ENCODE results near the gene MSN.
"Not testable (repeated sequence)": the region's sequence is repeated elsewhere in the genome, so short reads cannot be mapped to it uniquely, and the experiment has no call there.

MSN gene

DNA sequence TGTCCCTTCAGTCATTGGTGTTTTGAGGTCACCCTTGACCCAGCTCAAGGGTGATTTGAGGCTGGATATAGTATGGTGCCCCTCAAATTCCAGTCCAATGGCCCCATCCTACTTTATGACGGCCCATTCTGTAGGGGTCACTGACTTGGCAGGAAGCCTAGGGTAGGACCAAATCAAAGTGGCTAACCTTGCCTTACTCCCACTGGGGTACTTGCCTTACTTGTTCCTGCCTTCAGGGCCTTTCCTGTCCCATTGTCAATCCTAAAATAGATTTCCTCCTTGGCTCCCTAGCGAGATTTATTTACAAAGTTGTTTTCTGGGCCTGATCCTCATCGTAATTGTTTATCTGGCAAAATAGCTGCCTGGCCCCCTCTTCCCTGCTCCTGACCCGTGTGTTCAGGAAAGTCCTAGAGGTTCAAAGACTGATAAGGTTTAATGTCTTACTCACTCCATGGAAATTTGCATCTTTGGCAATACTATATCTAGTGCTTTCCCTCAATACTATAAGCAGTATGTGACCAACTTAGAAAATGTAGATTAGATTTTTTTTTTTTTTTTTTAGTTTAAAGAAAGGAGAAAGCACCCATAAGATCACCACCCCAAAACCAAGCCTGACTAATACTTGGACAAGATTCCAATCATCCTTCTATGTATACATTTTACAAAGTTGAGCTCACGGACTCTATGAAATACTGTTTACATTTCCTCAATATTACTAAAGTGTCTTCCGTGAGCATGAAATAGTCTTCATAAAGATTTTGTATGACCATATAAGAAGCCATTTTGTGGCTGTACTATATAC, 44.8 kb downstream of the MSN start:
- no peak for DNase-seq (ENCODE audit: low read depth in 2 of 2, low spot score in 1 of 2)

DNA sequence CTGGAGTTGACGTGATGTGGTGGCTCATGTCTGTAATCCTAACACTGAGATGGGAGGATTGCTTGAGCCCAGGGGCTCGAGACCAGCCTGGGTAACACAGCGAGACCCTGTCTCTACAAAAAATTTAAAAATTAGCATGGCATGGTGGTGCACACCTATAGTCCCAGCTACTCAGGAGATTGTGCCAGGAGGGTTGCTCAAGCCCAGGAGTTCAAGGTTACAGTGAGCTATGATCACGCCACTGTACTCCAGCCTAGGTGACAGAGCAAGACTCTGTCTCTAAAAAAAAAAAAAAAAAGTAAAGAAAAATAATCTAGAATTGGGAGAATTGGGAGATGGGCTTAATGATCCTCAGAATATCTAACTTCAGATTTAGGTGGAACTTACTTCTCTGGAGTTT, 51.1 kb downstream of the MSN start:
- DNase-seq (ENCODE audit: low read depth in 2 of 2, low spot score in 1 of 2): no peak

DNA sequence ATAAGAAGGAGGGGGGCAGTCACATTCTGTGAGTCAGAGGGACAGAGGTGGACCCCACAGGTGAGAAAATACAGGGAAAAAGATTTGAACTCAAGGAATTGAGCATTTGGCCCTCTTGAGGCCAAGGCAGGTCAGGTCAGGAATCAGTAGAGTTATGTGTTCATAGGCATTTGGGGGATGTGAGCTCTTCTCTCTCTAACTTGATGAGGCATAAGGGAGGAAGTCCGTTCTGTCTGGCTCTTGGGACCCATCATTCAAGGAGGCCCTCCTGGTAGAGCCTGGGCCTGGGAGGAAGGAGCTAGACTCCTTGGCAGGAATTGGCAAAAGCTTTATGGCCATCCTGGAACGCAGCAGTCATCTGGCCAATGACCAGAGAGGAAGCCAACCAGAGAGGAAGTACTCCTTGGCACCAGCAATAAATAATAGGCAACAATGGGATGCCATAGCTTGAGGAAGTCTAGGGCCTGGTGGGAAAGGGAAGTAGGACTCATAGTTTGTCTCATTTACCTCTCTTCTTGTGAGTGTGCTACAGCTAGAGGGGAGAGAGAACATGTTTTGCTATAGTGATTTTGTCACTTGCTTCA, 53.0 kb downstream of the MSN start:
- DNase-seq (ENCODE audit: low read depth in 2 of 2, low spot score in 1 of 2): no peak

DNA sequence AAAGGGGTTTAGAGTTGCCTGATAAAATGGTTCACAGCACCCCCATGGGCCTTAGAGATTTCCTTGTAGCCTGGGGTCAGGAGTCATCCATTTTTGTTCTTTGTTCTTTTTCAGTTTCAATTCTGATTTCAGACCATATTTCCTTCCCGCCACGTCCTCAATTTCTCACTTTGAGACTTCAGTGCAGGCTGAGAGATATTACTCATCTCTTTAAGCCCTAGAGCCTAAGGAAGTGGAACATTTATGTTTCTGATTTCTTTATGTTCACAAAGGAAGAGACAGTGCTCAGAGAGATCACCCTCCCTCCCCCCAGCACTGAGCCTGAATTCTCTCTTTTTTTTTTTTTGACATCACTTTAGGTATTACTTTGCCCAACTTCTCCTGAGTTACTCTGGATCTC, 56.3 kb downstream of the MSN start:
- no peak for DNase-seq (ENCODE audit: low read depth in 2 of 2, low spot score in 1 of 2)

DNA sequence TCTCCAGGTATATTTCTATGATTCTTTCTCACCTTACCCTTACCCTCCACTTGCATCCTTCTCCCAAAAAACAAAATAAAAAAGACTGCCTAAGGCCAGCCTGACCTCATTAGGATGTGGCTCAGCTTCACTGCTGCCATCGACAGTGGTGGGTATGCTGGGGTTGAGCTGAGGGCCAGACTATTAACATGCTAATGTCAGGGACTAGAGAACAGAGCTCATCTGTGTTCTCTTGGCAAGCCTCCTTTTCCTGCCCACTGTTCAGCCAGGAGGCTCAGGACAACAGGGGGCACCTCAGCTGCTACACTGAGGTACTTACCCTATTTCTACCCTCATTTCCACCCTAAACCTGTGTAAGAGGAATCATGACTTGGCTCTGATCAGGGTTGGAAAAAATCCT, 59.3 kb downstream of the MSN start:
- no peak for DNase-seq (ENCODE audit: low read depth in 2 of 2, low spot score in 1 of 2)

DNA sequence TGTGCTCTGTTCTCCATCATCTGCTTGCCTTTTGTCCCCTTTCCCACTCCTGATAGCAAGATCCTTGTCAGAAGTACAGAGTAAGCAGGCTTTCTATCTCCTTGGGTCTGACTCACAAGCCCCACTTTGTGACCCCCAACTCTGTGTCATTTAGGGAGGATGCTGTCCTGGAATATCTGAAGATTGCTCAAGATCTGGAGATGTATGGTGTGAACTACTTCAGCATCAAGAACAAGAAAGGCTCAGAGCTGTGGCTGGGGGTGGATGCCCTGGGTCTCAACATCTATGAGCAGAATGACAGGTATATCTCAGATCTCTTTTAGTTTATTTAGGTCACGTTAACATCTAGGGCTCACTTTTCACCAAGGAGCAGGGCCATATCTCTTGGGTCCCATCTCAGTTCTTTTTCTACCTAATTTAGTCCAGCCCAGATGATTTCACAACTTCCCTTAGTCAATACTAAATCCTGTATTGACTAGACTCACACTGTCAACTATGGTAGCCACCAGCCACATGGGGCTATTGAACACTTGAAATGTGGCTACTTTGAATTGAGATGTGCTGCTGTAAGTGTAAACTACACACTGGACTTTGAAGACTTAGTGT, 64.3 kb downstream of the MSN start:
- DNase-seq (ENCODE audit: low read depth in 2 of 2, low spot score in 1 of 2): no peak

DNA sequence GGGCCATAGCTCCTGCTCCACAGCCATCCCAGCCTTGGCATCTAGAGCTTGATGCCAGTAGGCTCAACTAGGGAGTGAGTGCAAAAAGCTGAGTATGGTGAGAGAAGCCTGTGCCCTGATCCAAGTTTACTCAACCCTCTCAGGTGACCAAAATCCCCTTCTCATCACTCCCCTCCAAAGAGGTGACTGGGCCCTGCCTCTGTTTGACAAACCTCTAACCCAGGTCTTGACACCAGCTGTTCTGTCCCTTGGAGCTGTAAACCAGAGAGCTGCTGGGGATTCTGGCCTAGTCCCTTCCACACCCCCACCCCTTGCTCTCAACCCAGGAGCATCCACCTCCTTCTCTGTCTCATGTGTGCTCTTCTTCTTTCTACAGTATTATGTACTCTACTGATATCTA, 73.5 kb downstream of the MSN start:
- DNase-seq (ENCODE audit: low read depth in 2 of 2, low spot score in 1 of 2): no peak

DNA sequence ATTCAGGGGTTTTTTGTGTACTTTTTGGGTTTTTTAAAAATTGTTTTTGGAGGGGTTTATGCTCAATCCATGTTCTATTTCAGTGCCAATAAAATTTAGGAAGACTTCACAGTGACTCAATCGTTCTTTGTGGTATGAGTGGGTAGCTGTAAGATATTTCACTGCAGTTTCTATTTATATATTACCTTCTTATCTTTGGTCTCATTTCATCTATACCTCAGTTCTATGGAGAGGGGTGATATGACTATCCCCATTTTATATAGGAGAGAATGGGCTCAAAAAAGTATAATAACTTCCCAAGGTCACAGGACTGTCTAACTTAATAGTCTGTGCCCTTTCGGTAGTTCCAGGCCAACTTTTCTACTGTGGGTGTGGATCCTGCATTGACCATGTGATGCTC, 74.4 kb downstream of the MSN start:
- no peak for DNase-seq (ENCODE audit: low read depth in 2 of 2, low spot score in 1 of 2)

DNA sequence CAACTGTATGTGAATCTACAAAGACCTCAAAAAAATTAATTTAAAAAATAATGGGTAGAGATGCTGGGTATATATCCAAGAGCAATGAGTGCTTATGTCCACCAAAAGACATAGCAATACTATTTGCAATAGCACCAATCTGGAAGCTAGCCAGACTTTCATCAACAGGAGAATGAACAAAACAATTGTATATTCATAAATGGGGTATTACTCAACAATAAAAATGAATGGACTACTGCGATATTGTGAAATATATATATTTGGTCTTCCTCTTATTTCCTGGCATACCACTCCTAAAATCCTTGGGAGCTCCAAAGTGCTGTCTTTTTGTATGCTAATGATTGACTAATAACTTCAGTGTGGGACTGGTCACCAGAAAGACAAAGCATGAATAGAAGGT, 77.5 kb downstream of the MSN start:
- DNase-seq (ENCODE audit: low read depth in 2 of 2, low spot score in 1 of 2): no peak

DNA sequence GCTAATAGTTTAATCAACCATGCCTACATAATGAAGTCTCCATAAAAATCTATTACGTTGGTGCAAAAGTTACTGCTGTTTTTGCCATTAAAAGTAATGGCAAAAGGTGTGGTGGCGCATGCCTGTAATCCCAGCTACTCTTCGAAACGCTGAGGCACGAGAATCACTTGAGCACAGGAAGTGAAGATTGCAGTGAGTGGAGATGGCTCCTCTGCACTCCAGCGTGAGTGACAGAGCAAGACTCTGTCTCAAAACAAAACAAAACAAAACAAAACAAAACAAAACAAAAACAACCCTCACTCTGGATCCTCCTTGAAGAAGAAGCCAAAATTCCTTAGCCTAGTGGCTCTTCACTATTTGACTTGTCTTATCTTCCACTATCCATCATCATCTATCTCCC, 78.0 kb downstream of the MSN start:
- DNase-seq (ENCODE audit: low read depth in 2 of 2, low spot score in 1 of 2): no peak

DNA sequence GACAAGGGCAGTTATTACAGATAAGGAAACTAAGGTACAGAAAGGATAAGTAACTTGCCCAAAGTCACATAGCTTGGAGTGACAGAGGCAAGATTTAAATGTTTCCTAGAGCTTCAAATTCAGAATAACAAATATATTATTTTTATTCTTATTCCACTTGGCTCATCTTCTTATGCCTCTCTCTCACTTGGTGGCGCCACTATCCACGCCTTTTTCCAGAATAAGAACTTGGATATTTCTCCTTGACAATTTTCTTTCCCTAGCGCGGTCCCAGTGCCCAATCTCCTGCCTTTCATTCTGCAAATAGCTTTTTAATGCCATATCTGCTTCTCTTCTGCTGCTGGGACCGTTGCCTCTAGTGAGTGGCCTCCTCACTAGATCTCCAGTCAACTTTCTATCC, 78.5 kb downstream of the MSN start:
- DNase-seq (ENCODE audit: low read depth in 2 of 2, low spot score in 1 of 2): no peak

DNA sequence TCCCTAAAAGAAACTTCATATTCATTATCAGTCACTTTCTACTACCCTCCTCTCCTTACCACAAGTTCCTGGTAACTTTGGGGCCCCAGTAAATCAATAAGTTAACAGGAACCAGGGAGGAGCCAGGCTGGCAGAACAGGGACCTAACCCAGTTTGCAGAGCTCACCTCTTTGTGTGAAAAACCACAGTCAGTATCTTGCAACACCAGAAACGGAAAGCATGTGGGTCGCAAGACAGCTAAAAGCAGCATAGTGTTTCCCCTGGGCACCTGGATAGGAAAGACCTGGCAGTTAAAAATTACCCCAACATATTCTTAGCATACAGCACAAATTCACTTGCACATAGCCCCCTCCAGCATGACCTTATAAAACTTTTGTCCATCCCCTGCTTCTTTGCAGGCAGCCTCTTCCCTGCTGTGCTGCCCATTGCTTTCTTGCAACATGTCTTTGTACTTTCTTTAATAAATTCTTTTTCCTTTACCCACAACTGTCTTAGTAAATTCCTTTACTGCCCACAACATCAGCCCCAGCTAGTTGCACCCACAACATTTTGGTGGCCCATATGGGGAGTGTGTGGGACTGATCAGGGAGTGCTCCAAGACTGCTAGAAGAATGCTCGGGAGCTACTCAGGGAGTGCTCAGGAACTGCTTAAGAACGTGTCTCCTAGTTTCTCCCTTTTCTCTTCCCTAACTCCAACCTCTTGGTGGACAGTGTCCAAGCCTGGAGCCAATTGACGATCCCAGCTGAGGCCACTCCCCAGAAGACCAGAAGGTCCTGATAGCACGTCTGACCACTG, 83.4 kb downstream of the MSN start:
- DNase-seq (ENCODE audit: low read depth in 2 of 2, low spot score in 1 of 2): peak in 1 of 2 donors; percentile 11

DNA sequence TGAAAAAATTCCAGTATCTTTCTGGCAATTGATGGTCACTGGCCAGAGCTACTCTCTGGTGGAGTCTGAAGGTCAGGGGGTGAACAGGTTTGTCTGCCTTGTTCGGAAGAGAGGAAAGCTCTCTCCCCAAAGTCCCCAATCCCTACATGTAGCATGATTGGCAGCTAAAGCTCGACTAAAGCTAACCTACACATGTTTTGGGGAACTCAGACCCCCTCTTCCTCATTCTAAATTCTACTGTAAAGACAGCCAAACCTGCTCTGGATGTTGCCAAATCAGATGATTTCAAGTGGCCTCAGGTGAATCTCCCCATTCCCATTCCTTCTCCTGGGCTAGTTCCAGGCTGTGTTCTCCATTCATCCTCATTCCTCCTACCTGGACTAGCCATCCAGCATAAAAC, 84.1 kb downstream of the MSN start:
- no peak for DNase-seq (ENCODE audit: low read depth in 2 of 2, low spot score in 1 of 2)

DNA sequence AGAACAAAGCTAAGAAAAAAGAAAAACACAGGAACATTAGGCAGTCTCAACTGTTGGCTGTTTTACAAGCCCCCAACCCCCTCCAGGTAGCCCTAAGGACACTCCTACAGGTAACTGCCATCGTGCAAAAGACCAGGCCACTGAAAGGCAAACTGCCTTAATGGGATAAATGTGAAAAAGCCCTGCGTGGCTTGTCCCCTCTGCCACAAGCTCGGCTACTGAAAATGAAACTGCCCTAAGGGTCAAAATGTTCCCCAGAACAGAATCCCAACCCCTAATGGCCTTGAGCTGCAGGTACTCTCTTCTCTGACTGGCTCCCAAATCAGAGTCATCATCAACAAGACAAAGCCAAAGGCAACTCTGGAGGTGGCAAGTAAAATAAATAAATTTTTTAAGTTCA, 84.8 kb downstream of the MSN start:
- DNase-seq (ENCODE audit: low read depth in 2 of 2, low spot score in 1 of 2): no peak

DNA sequence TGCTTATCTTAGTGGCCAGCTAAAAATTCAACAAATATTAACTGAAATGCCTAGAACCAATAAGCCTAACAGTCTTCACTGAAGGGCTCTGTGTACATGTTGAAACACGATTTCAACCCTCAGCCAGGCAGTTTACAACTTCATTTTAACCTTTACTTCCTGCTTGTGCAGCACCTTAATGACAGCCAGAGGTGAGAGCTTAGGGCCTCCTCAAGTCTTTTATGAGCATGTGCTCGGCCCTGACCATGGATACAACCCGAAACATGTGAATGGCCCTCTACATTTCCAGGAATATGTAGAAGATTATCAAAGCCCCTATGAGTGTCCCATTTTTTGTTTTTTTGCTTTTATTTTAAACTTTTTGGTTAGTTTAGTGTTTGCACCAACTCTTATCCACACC, 88.3 kb downstream of the MSN start:
- DNase-seq (ENCODE audit: low read depth in 2 of 2, low spot score in 1 of 2): no peak

DNA sequence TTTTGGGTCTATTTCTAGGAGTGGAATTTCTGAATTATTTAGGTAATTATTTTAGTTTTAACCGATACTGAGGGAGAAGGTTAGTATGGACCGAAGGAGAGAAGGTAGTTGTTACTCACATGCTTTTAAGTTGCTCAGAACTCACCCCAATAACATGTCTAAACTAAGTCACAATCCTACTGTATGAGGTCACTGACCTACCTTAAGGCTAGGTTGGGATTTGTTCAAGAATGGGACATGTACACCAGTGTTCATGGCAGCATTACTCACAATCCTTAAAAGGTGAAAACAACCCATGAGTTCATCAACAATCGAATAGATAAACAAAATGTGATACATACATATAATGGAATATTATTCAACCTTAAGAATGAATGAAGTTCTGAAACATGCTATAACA, 90.5 kb downstream of the MSN start:
- no peak for DNase-seq (ENCODE audit: low read depth in 2 of 2, low spot score in 1 of 2)

DNA sequence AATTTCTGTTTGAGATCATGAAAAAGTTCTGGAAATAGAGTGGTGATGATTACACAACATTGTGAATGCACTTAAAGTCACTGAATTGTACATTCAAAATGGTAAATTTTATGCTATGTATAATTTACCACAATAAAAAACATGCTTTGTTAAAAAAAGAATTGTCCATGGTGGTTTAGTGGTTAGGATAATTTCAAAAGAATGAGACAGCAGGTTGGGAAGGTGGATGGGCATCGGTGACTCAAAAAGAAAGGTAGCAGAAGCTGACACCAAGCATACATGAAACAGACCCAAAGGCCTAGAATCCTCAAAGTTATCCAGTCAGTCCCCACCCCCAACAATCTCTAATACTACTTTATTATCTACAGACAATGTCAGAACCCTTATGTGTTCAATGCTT, 91.1 kb downstream of the MSN start:
- no peak for DNase-seq (ENCODE audit: low read depth in 2 of 2, low spot score in 1 of 2)

DNA sequence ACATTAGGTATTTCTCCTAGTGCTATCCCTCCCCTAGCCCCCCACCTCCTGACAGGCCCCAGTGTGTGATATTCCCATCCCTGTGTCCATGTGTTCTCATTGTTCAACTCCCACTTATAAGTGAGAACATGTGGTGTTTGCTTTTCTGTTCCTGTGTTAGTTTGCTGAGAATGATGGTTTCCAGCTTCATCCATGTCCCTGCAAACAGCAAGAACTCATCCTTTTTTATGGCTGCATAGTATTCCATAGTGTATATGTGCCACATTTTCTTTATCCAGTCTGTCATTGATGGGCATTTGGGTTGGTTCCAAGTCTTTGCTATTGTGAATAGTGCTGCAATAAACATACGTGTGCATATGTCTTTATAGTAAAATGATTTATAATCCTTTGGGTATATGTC, 92.1 kb downstream of the MSN start:
- not testable (repeated sequence) for DNase-seq (ENCODE audit: low read depth in 2 of 2, low spot score in 1 of 2)

DNA sequence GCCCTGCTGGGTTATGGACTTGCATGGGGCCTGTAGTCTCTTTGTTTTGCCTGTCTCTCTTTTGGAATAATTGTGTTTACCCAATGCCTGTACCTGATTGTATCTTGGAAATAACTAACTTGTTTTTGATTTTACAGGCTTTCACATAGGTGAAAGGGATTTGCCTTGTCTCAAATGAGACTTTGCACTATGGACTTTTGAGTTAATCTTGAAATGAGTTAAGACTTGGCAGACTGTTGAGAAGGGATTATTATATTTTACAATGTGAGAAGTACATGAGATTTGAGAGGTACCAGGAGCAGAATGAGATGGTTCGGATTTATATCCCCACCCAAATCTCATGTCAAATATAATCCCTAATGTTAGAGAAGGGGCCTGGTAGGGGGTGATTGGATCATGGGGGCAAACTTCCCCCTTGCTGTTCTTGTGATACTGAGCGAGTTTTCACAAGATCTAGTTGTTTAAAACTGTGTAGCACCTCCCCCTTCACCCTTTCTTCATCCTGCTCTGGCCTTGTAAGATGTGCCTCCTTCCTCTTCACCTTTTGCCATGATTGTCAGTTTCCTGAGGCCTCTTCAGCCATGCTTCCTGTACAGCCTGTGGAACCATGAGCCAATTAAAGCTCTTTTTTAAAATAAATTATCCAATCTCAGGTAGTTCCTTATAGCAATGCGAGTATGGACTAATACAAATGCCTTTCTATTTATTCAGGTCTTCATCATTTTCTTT, 102.3 kb downstream of the MSN start:
- no peak for DNase-seq (ENCODE audit: low read depth in 2 of 2, low spot score in 1 of 2)

DNA sequence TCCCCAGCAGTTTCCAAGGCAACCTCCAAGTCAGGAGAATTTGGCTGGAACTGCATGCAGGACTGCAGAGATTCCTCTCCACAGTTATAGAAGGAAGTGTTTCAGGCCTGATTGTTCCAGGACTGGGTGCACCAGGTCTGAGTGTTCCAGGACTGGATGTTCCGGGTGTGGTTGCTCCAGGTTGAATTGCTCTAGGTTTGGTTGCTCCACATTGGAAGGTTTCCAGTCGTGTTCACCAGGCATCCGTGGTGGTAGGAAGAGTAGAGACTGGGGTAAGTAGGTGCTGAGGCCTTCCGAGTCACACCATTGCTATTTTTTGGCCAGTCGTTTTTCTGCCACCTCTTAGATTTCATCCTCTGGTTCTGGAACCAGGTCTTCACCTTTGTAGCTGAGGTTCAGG, 105.4 kb downstream of the MSN start:
- no peak for DNase-seq (ENCODE audit: low read depth in 2 of 2, low spot score in 1 of 2)

DNA sequence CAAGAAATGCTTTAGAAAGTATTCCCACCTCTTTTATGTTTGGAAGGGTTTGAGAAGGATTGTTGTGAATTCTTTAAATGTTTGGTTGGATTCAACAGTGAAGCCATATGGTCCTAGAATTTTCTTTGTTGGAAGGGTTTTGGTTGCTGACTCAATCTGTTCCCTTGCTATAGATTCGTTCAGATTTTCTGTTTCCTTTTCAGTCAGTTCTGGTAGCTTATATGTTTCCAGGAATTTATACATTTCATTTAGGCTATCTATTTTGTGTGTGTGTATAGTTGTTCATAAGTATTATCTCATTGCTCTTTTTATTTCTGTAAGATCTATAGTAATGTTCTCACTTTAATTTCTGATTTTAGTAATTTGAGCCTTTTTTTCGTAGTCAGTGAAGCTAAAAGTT, 114.4 kb downstream of the MSN start:
- no peak for DNase-seq (ENCODE audit: low read depth in 2 of 2, low spot score in 1 of 2)
